Testis (tissue), 3 donors: ENCODE data around the gene GRM5. TPM values are rescaled to one million over a fixed set of nuclear protein-coding genes. Genes with fewer than 3 reads are reported as not detected.

Experiments used
- DNase-seq: peaks from one replicate; pipeline ENCODE4 v3.0.0-alpha.2; 2019
- H3K27ac ChIP-seq, 2 donors: fragments of 200-600 bp; sonication (generic); one replicate each; pipeline ENCODE4 v1.5.1; 2019
- H3K27me3 ChIP-seq: fragments of 200-600 bp; sonication (generic); one replicate; pipeline ENCODE4 v1.5.1; 2019
- H3K36me3 ChIP-seq: fragments of 200-600 bp; sonication (generic); one replicate; pipeline ENCODE4 v1.5.1; 2017; ENCODE audit warnings: low read depth; ENCODE audit errors: missing control alignments
- H3K4me1 ChIP-seq: fragments of 200-600 bp; sonication (generic); one replicate; pipeline ENCODE4 v1.5.1; 2019
- H3K4me3 ChIP-seq, 2 donors: fragments of 200-600 bp; sonication (generic); one replicate each; pipeline ENCODE4 v1.5.1; 2017 to 2019
- H3K9me3 ChIP-seq: fragments of 200-600 bp; sonication (generic); one replicate; pipeline ENCODE4 v1.5.1; 2017
- CTCF ChIP-seq, 3 experiments: fragments of 450-650 bp in 2 of 3; fragments of 200-600 bp in 1 of 3; sonication (generic) in 1 of 3; IDR thresholded peaks; one replicate each; pipeline ENCODE4 v1.5.1; 2016 to 2019; ENCODE audit warnings: antibody characterized with exemption in 3 of 3, mild to moderate bottlenecking in 2 of 3, moderate library complexity in 1 of 3
- POLR2A ChIP-seq: fragments of 450-650 bp; IDR thresholded peaks from one replicate; pipeline ENCODE4 v1.6.1; 2017; ENCODE audit warnings: antibody characterized with exemption, mild to moderate bottlenecking, moderate library complexity
- WGBS, 2 donors: methylation state at CpG; one replicate each; pipeline ENCODE4 v1.1.5; 2018; 5-methylcytosine and 5-hydroxymethylcytosine counted together
- intact Hi-C: fragments of 100-400 bp; cut with DNase I; formaldehyde crosslinking; loops from one replicate; pipeline ENCODE4 v1.15.1; 2023; ENCODE audit warnings: low total_unique reads
- polyA plus RNA-seq: library from polyadenylated mRNA; stranded (reverse); fragments of 350-450 nt; fragmentation: Illumina TruSeq; extraction: RNeasy Lipid Tissue Mini Kit (QIAGEN cat#74804); gene quantifications from one replicate; pipeline ENCODE4 v1.2.3, GENCODE V29; 2014; ENCODE audit warnings: low read depth, low replicate concordance; ENCODE audit not compliant: insufficient read depth
- total RNA-seq, 2 donors: library from RNA; depleted of rRNA; stranded (reverse); fragments of >200 nt; gene quantifications; one replicate each; pipeline ENCODE4 v1.2.3, GENCODE V29; 2016

GRM5 gene
- total and polyA plus RNA-seq, 3 donors from 2014 or later = 2.3 to 4.9 (median 2.8) TPM

GRCh38 chr11:88806410-88806809, 259.4 kb downstream of the GRM5 start:
- no peaks in the 10 kb centered on the region for H3K4me1 ChIP-seq
- DNase-seq = no peak
- H3K27ac ChIP-seq = no peak overlapping the region
- intact Hi-C loops = no loop called here
- TF ChIP-seq CTCF (IDR thresholded peaks at IDR 0.05) = no peak
- TF ChIP-seq POLR2A = no peak
- WGBS, 2 donors = 62 to 72% methylated on average over 1 of the region's 1 CpG
- no peaks in the 10 kb centered on the region for H3K9me3 ChIP-seq
- no peak overlapping the region for H3K4me3 ChIP-seq
- no peaks in the 10 kb centered on the region for H3K36me3 ChIP-seq
- no peaks in the 10 kb centered on the region for H3K27me3 ChIP-seq

GRCh38 chr11:88801484-88802123, 264.2 kb downstream of the GRM5 start:
- Histone ChIP-seq H3K4me1 (no peaks in the 10 kb centered on the region), H3K4me3 (no peak overlapping the region), H3K9me3 (no peaks in the 10 kb centered on the region), H3K36me3 (no peaks in the 10 kb centered on the region), H3K27ac (no peak overlapping the region), H3K27me3 (no peaks in the 10 kb centered on the region)
- TF ChIP-seq POLR2A (no peak), CTCF (IDR thresholded peaks at IDR 0.05) (no peak)
- DNase-seq = no peak
- intact Hi-C loops = no loop called here
- 90 to 94% methylated on average over 2 of the region's 2 CpGs for WGBS, 2 donors

- no peak for TF ChIP-seq POLR2A
- TF ChIP-seq CTCF (IDR thresholded peaks at IDR 0.05) = no peak
- no peaks in the 10 kb centered on the region for H3K9me3 ChIP-seq
- H3K27ac ChIP-seq = no peak overlapping the region
- H3K36me3 ChIP-seq = no peaks in the 10 kb centered on the region
- DNase-seq = no peak
- H3K27me3 ChIP-seq = no peaks in the 10 kb centered on the region
- intact Hi-C loops = no loop called here
- 28 to 32% methylated on average over 1 of the region's 1 CpG for WGBS, 2 donors
- no peak overlapping the region for H3K4me3 ChIP-seq
- H3K4me1 ChIP-seq = no peaks in the 10 kb centered on the region
These were observed 265.8 kb downstream of the GRM5 start for GRCh38 chr11:88799771-88800500.

- intact Hi-C loops = no loop called here
- Histone ChIP-seq H3K4me1 (no peaks in the 10 kb centered on the region), H3K4me3 (no peak overlapping the region), H3K27ac (no peak overlapping the region), H3K36me3 (no peaks in the 10 kb centered on the region), H3K9me3 (no peaks in the 10 kb centered on the region), H3K27me3 (no peaks in the 10 kb centered on the region)
- DNase-seq = no peak
- TF ChIP-seq POLR2A (no peak), CTCF (IDR thresholded peaks at IDR 0.05) (no peak)
These were observed 275.6 kb downstream of the GRM5 start for GRCh38 chr11:88790182-88790581.

- H3K4me3 ChIP-seq = no peak overlapping the region
- H3K27me3 ChIP-seq = no peaks in the 10 kb centered on the region
- DNase-seq = no peak
- intact Hi-C loops = no loop called here
- H3K4me1 ChIP-seq = no peaks in the 10 kb centered on the region
- no peak for TF ChIP-seq POLR2A
- no peak for TF ChIP-seq CTCF (IDR thresholded peaks at IDR 0.05)
- no peaks in the 10 kb centered on the region for H3K9me3 ChIP-seq
- H3K36me3 ChIP-seq = no peaks in the 10 kb centered on the region
- no peak overlapping the region for H3K27ac ChIP-seq
- WGBS, 2 donors = 88 to 89% methylated on average over 4 of the region's 4 CpGs
These were observed 286.2 kb downstream of the GRM5 start for GRCh38 chr11:88779577-88779976.
